ENCODE measurements around the gene BTBD9.

BTBD9 gene

GRCh38 chr6:38261626-38262025 is 378.1 kb downstream of the BTBD9 start:
- ChIA-PET CTCF (interaction anchor here (0.9 to 2.1 kb wide), 4 partner anchors 9 to 24 kb away, joined by 3 to 9 read pairs (median 4); no protein-coding TSS in a partner anchor), POLR2A (no interaction called here)
- no peak for TF ChIP-seq CTCF (IDR thresholded peaks at IDR 0.05; ENCODE audit: control extremely low read depth, extremely low read depth, low read depth, missing control alignments)
- no peak for DNase-seq (ENCODE audit: extremely low spot score)

DNA sequence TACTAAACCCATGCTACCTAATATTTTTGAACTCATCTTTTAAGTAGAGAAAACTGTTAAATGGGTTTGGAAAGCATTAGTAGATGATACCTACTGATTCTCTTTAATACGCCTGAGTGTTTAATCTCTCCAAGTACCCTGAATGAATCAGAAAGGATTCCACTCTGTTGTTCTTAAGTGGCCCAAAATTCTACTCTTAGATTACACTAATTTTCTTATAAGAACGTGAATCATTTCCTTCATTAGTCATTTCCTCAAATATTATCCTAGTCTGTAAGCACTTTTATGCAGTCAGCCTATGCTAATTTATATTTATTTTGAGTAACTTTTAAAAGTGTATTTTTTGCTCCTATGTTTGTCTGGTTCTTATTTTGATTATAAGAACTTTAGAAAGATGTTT is 380.0 kb downstream of the BTBD9 start:
- CTCF ChIA-PET = interaction anchor here (0.9 to 2.5 kb wide), 2 partner anchors 10 to 12 kb away, joined by 3 to 11 read pairs; no protein-coding TSS in a partner anchor
- TF ChIP-seq CTCF (IDR thresholded peaks at IDR 0.05; ENCODE audit: control extremely low read depth, extremely low read depth, low read depth, missing control alignments) = no peak
- no peak for DNase-seq (ENCODE audit: extremely low spot score)
- POLR2A ChIA-PET = no interaction called here

DNA sequence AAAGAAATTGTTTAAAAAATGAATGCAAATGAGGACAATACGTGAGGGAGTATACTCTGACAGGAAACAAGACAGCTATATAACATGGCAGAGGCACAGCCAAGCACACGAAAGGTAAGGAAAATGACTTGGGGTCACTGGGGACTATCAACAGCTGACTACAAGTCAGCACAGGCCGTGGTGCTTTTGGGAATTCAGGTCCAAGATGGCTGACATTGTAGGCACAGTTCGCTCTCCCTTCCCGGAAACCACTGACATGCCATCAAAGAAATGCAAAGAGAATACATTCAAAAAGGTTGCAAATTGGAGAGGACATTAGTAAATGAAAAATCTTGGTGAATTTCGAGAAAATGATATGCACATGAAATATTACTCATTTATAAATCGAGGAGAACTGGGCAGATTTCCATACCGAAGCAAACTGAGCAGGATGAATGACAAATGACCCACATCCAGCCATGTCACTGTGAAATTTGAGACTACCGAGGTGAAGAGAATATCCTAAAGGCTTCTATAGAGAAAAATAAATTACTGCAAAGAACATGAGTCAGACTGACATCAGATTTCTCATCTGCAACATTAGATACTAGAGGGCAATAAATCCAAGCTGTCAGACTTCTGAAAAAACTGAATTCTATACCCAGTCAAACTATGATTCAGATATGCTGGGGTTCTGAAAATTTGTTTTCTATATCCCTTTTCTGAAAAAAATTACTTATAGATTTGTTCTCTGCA is 391.1 kb downstream of the BTBD9 start:
- CTCF ChIA-PET = interaction anchor here (2.5 kb wide), 1 partner anchor 10 kb away, joined by 11 read pairs; no protein-coding TSS in a partner anchor
- DNase-seq (ENCODE audit: extremely low spot score) = no peak

DNA sequence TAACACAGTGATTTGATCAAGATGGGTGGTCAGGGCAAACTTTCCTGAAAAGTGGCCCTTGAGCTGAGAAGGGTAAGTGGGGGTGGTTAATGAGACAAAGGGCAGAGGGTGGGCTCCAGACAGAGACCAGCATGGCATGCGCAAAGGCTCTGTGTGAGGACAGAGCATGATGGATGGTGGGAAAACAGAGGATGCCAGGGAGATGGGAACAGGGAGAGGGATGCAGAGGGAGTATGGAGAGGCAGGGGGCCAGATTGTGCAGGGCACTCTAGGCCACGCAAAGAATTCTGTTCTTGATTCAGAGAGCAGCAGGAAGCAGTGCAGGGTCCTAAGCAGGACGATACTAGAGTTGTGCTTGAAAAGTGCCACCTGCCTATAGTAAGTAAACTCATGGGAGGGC is 394.4 kb downstream of the BTBD9 start:
- CTCF ChIA-PET = interaction anchor here (0.8 to 1.1 kb wide), 3 partner anchors 9 to 22 kb away, joined by 3 to 5 read pairs (median 3); no protein-coding TSS in a partner anchor
- DNase-seq (ENCODE audit: extremely low spot score) = no peak
- POLR2A ChIA-PET = no interaction called here
- no peak for TF ChIP-seq CTCF (IDR thresholded peaks at IDR 0.05; ENCODE audit: control extremely low read depth, extremely low read depth, low read depth, missing control alignments)

More for the DNA sequence above, 391.1 kb downstream of the BTBD9 start:
- TF ChIP-seq CTCF (IDR thresholded peaks at IDR 0.05; ENCODE audit: control extremely low read depth, extremely low read depth, low read depth, missing control alignments) = no peak
- POLR2A ChIA-PET = no interaction called here

GRCh38 chr6:38244869-38245268 is 394.9 kb downstream of the BTBD9 start:
- TF ChIP-seq CTCF (IDR thresholded peaks at IDR 0.05; ENCODE audit: control extremely low read depth, extremely low read depth, low read depth, missing control alignments) = no peak
- ChIA-PET CTCF (interaction anchor here (0.8 to 1.1 kb wide), 3 partner anchors 9 to 22 kb away, joined by 3 to 5 read pairs (median 3); no protein-coding TSS in a partner anchor), POLR2A (no interaction called here)
- DNase-seq (ENCODE audit: extremely low spot score) = no peak

- no peak for TF ChIP-seq CTCF (IDR thresholded peaks at IDR 0.05; ENCODE audit: control extremely low read depth, extremely low read depth, low read depth, missing control alignments)
- no peak for DNase-seq (ENCODE audit: extremely low spot score)
- CTCF ChIA-PET = no interaction called here
- POLR2A ChIA-PET = no interaction called here
These were observed 398.4 kb downstream of the BTBD9 start for GRCh38 chr6:38241200-38241871.

All from GM10248 (cell line).